AG08396 (cell line): ENCODE measurements around the gene ASPG.

ENCODE experiments used
- DNase-seq: peaks from one replicate; pipeline ENCODE4 v3.0.0; 2012; ENCODE audit warnings: low spot score, mixed read lengths

ASPG gene

GRCh38 chr14:104093366-104094055 lies 8.0 kb downstream of the ASPG start:
- no peak for DNase-seq

DNA sequence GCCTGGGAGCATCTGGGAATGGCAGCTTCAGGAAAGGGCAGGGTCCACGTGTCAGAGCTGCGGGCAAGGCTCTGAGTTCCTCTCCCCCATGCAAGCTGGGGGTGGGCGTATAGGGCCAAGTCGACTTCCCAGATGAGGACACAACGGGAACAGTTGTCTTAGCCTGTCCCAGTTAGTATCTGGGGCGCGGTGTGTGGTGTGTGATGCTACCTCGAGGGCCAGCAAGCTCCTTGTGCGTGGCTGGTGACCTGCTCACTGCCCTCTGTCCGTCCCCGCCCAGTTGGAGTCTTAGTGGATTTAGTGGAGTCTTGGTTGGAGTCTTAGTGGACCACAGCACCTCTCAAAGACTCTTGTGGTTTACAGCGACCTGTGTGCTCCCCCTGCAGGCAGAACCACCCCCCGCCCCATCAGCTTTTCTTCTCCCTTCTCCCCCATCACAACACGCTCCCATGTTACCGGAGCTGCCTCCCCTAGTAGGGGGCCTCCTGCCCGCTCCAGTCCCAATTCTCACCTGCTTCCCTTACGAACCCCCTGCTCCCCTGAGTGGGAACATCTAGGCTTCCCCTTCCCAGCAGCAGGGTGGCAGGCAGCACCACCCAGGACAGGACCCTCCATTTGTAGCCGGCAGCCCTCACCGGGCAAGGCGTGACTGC lies 8.7 kb downstream of the ASPG start:
- DNase-seq, result no peak

DNA sequence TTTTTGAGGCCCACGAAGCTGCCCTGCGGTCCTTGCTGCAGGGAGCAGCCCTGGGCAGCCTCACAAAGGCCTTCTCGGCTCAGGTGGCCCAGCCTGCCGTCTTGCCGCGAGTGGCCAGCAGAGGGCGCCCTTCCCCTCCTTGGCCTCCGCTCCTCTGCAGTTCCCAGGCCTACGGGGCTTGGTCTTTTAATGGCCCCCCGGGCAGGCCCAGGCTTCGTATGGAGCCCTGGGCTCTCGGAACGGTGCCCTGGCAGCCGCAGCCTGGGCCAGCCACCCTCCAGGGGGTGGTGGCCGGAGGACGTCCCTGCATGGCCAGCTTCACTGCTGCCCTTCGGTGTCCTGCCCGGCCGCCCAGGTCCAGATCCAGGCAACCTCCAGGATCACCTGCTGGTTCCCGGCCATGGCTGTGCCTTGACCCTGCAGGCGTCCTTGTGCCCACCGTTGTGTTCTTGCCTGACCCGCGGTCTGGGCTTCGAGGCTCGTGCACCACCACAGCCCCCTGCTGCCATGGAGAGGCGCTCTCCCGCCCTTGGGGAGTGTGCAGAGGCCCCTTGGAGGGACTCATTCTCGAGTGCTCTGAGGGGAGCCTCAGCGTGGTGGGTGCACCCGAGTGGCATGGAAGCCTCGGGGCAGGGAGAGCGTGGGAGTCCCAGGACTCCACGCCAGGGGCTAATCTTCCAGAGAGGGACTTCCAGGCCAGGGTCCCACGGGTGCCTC lies 9.4 kb downstream of the ASPG start:
- peak; percentile 91 for DNase-seq

GRCh38 chr14:104095426-104096310 lies 10.2 kb downstream of the ASPG start:
- DNase-seq, result no peak

GRCh38 chr14:104096318-104096717 lies 10.8 kb downstream of the ASPG start:
- no peak for DNase-seq

GRCh38 chr14:104096751-104097700 lies 11.5 kb downstream of the ASPG start:
- no peak for DNase-seq

- no peak for DNase-seq
Measured at GRCh38 chr14:104098272-104099095, 13.0 kb downstream of the ASPG start.

DNA sequence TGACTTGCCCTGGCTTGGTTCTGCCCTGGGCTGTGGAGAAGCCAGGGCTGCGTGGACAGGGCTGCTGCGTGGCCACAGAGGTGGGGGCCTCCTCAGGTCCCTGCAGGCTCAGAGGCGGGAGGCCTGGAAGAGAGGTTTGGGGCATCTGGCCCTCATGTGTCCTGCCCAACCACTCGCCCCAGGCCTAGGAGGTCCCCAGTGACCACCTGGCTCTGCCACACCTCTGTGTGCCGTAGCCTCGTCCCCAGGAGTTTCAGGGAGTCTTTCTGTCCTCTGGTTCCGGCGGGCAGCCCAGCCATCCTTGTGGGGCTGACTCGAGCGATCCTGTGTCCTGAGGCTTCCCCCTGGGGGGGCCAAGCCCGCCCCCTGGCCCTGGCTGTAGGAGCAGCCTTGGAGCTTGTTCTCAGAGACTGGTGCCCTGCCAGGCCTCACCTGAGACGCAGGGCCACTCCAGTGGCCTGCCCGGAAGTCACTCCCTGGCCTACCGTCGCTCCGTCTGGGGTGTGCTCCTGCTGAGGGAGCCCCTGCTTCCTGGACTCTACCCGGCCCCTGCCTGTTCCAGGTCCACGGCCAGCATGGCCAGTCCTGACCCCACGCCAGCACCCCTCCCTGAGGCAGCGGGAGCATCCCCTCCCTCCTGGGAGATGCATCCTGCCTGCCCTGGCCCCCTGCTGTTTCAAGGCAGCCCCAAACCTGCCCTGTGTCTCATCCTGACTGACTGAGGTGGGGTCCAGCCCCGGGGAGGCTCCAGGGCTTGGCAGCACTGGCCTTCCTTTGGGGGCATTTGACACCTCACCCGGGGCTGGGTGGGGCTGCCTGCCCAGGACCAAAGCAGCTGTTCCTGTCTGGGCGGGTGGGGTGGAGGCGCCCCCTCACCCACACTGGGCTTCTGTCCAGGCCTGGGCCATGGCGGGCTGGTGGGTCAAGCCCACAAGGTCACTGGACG lies 13.9 kb downstream of the ASPG start:
- no peak for DNase-seq

- no peak for DNase-seq
Measured at GRCh38 chr14:104100171-104101085, 14.9 kb downstream of the ASPG start.

GRCh38 chr14:104101086-104101621 lies 15.7 kb downstream of the ASPG start:
- DNase-seq, result no peak

DNA sequence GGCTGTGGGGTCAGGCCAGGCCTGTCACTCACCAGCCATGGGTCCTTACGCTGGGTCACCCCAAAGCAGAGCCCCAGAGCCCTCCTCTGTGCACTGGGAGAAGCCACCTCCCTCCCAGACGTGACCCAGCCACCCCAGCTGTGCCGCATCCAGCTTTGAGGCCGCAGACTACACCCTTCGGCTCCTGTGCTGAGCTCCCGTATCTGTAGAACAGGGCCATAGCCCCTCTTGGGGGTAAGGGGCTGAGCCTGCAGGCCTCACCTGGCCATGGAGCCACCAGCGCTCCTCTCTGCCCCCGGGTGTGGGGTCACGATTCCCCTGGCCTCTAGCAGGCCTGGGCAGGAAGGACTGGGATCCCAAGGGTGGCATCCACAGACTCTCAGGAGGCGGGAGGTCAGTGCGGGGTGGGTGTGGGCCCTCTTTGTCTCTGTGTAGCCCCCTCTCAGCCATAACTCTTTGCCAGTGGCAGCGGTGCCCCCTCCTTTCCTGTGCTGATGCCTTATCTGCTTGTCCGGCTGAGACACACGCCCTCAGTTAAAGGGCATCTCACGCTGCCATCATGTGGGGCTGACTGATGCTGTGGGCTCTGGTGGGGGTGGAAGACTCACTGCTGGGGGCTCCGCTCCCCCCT lies 16.3 kb downstream of the ASPG start:
- DNase-seq, result no peak

GRCh38 chr14:104102282-104102914 lies 16.9 kb downstream of the ASPG start:
- no peak for DNase-seq

- DNase-seq, result no peak
Measured at GRCh38 chr14:104103061-104103445, 17.6 kb downstream of the ASPG start.

- no peak for DNase-seq
Measured at GRCh38 chr14:104103446-104104075, 18.1 kb downstream of the ASPG start.

GRCh38 chr14:104104076-104104901 lies 18.8 kb downstream of the ASPG start:
- no peak for DNase-seq
